Spleen (tissue), 11 donors: ENCODE data around the gene RPS27. TPM values are rescaled to one million over a fixed set of nuclear protein-coding genes. Genes with fewer than 3 reads are reported as not detected.

ENCODE experiments used
- DNase-seq: peaks from one replicate; pipeline ENCODE4 v3.0.0-alpha.2; 2020
- H3K27ac ChIP-seq, 8 donors: fragments of 200-600 bp; sonication (generic) in 7 of 8; 1 replicate in 4 of 8; 2 replicates in 4 of 8; pipeline versions ENCODE4 v1.5.0 to v1.8.0; 2016 to 2021; ENCODE audit warnings: inconsistent platforms in 4 of 8, mild to moderate bottlenecking in 4 of 8, moderate library complexity in 1 of 8
- H3K27me3 ChIP-seq, 7 donors: fragments of 200-600 bp; sonication (generic) in 6 of 7; replicated peaks in 1 of 7; 1 replicate in 4 of 7; 2 replicates in 3 of 7; pipeline versions ENCODE4 v1.5.0 to v1.8.0; 2016 to 2021; ENCODE audit warnings: inconsistent platforms in 3 of 7, mild to moderate bottlenecking in 1 of 7
- H3K36me3 ChIP-seq, 6 donors: fragments of 200-600 bp; sonication (generic) in 5 of 6; 1 replicate in 4 of 6; 2 replicates in 2 of 6; pipeline versions ENCODE4 v1.5.0 to v1.8.0; 2016 to 2021; ENCODE audit warnings: inconsistent platforms in 2 of 6
- H3K4me1 ChIP-seq, 6 donors: fragments of 200-600 bp; sonication (generic) in 5 of 6; 1 replicate in 3 of 6; 2 replicates in 3 of 6; pipeline versions ENCODE4 v1.5.0 to v1.8.0; 2016 to 2021; ENCODE audit warnings: inconsistent platforms in 3 of 6
- H3K4me3 ChIP-seq, 8 donors: fragments of 200-600 bp; sonication (generic) in 7 of 8; 1 replicate in 4 of 8; 2 replicates in 4 of 8; pipeline versions ENCODE4 v1.5.0 to v1.8.0; 2016 to 2021; ENCODE audit warnings: inconsistent platforms in 4 of 8, mild to moderate bottlenecking in 4 of 8, moderate library complexity in 2 of 8
- H3K9me3 ChIP-seq, 8 donors: fragments of 200-600 bp; sonication (generic) in 7 of 8; 1 replicate in 4 of 8; 2 replicates in 4 of 8; pipeline versions ENCODE4 v1.5.0 to v1.8.0; 2016 to 2021; ENCODE audit warnings: inconsistent platforms in 4 of 8
- CTCF ChIP-seq, 11 experiments: fragments of 200-600 bp in 7 of 11; fragments of 450-650 bp in 4 of 11; sonication (generic) in 4 of 11; IDR thresholded peaks in 8 of 11; conservative IDR thresholded peaks in 3 of 11; 1 replicate in 7 of 11; 2 replicates in 4 of 11; pipeline versions ENCODE4 v1.4.0 to v1.8.0; 2016 to 2021; ENCODE audit warnings: antibody characterized with exemption in 11 of 11, inconsistent platforms in 4 of 11, mild to moderate bottlenecking in 1 of 11
- POLR2A ChIP-seq, 3 donors: fragments of 450-650 bp; IDR thresholded peaks; one replicate each; pipeline ENCODE4 v1.5.1; 2017; ENCODE audit warnings: antibody characterized with exemption in 3 of 3, mild to moderate bottlenecking in 1 of 3
- POLR2AphosphoS5 ChIP-seq, 3 donors: sonication (generic); formaldehyde crosslinking; IDR thresholded peaks; one replicate each; pipeline ENCODE4 v1.5.1; 2017; ENCODE audit warnings: antibody characterized with exemption in 3 of 3
- WGBS, 5 donors: extraction: QIAGEN DNeasy Blood & Tissue Kit in 3 of 5; methylation state at CpG; one replicate each; pipeline versions ENCODE4 v1.1.5 to v1.1.7; 2013 to 2018; 5-methylcytosine and 5-hydroxymethylcytosine counted together
- intact Hi-C: fragments of 100-400 bp; cut with DNase I; formaldehyde crosslinking; loops from one replicate; pipeline ENCODE4 v1.15.0; 2023; ENCODE audit warnings: low total_unique reads
- polyA plus RNA-seq, 3 donors: library from polyadenylated mRNA; stranded (reverse); fragments of 200-250 nt; gene quantifications; one replicate each; pipeline ENCODE4 v1.2.1, GENCODE V29; 2013
- total RNA-seq, 7 donors: library from RNA; depleted of rRNA in 3 of 7; stranded (reverse); fragments of >200 nt in 3 of 7; fragmentation: NEBNext Ultra II Directional in 4 of 7; extraction: Animal tissue kit (Norgen Biotek cat#: 25700) in 4 of 7; gene quantifications; one replicate each; pipeline versions ENCODE4 v1.1.0 to v1.2.1, GENCODE V29; 2016 to 2021
- donor health status: healthy with polysubstance abuse.
- donor health status: DM: no; HTN: no; CAD: no; lungs with moderate emphysema.
- donor health status: DM: no; HTN: no; CAD: no.
- donor health status: Bipolar disorder and iron deficiency.
- donor health status: healthy.
- donor health status: DM: no; HTN: no; CAD: no.
- donor health status: DM: yes; HTN: yes; CAD: no.

The RPS27 gene
- total and polyA plus RNA-seq, 10 donors = 1,398 to 23,475 (median 2,447) TPM

GRCh38 chr1:153968000-153968363 is 22.6 kb upstream of the RPS27 start:
- H3K9me3 ChIP-seq = no peaks in the 10 kb centered on the region
- intact Hi-C loops = no loop called here
- TF ChIP-seq POLR2A (IDR thresholded peaks at IDR 0.05) (no peak), POLR2AphosphoS5 (IDR thresholded peaks at IDR 0.05) (no peak), CTCF (IDR thresholded peaks at IDR 0.05 in 8 of 11, conservative IDR thresholded peaks at IDR 0.05 in 3 of 11) (no peak)
- peak overlapping the region; percentile 62 to 83 (median 69) for H3K4me3 ChIP-seq
- peaks cover 31 to 73% (median 50%) of the 10 kb centered on the region in 6 donors for H3K4me1 ChIP-seq
- H3K27ac ChIP-seq = peak overlapping the region; percentile 95 to 98 (median 96)
- DNase-seq = peak; percentile 86
- peaks cover 0 to 9% (median 2%) of the 10 kb centered on the region in 6 donors for H3K36me3 ChIP-seq
- 0 to 4% (median 2%) methylated on average over 8 of the region's 8 CpGs for WGBS, 5 donors
- H3K27me3 ChIP-seq = no peaks in the 10 kb centered on the region

DNA sequence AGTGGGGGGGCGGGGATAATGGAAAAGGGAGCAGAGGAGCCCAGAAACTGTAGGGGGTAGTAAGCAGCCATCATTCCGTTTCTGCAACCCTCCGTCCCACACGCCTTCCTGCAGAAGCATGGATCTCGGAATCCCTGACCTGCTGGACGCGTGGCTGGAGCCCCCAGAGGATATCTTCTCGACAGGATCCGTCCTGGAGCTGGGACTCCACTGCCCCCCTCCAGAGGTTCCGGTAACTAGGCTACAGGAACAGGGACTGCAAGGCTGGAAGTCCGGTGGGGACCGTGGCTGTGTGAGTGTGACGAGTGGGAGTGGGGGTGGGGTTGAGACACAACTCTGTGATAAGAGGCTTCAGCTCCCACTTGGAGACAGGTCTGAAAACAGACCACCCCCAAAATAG is 22.2 kb upstream of the RPS27 start:
- H3K4me3 ChIP-seq = peak overlapping the region in 6 of 8 donors; percentile 62 to 83 (median 69)

GRCh38 chr1:153968972-153969371 is 21.6 kb upstream of the RPS27 start:
- H3K4me3 ChIP-seq = peak overlapping the region in 2 of 8 donors; percentile 65 to 83
- peak overlapping the region in 5 of 8 donors; percentile 9 to 98 (median 96) for H3K27ac ChIP-seq
- peaks cover 0 to 19% (median 12%) of the 10 kb centered on the region in 6 donors for H3K36me3 ChIP-seq
- peaks cover 31 to 71% (median 49%) of the 10 kb centered on the region in 6 donors for H3K4me1 ChIP-seq
- 61 to 90% (median 83%) methylated on average over 1 to 2 of the region's 2 CpGs for WGBS, 5 donors
- no peaks in the 10 kb centered on the region for H3K9me3 ChIP-seq
- peak; percentile 52 for DNase-seq
- intact Hi-C loops = no loop called here
- no peaks in the 10 kb centered on the region for H3K27me3 ChIP-seq
- TF ChIP-seq POLR2A (IDR thresholded peaks at IDR 0.05) (no peak), POLR2AphosphoS5 (IDR thresholded peaks at IDR 0.05) (no peak), CTCF (IDR thresholded peaks at IDR 0.05 in 8 of 11, conservative IDR thresholded peaks at IDR 0.05 in 3 of 11) (no peak)

More for the DNA sequence above, 22.2 kb upstream of the RPS27 start:
- peaks cover 0 to 13% (median 6%) of the 10 kb centered on the region in 6 donors for H3K36me3 ChIP-seq
- H3K27me3 ChIP-seq = no peaks in the 10 kb centered on the region
- TF ChIP-seq CTCF (IDR thresholded peaks at IDR 0.05 in 8 of 11, conservative IDR thresholded peaks at IDR 0.05 in 3 of 11) (no peak), POLR2A (IDR thresholded peaks at IDR 0.05) (no peak), POLR2AphosphoS5 (IDR thresholded peaks at IDR 0.05) (no peak)
- H3K27ac ChIP-seq = peak overlapping the region in 6 of 8 donors; percentile 9 to 98 (median 96)
- no peaks in the 10 kb centered on the region for H3K9me3 ChIP-seq
- peak; percentile 79 for DNase-seq
- peaks cover 31 to 71% (median 51%) of the 10 kb centered on the region in 6 donors for H3K4me1 ChIP-seq
- WGBS, 5 donors = 18 to 28% (median 19%) methylated on average over 13 of the region's 13 CpGs
- intact Hi-C loops = no loop called here

GRCh38 chr1:153970346-153970745 is 20.2 kb upstream of the RPS27 start:
- Histone ChIP-seq H3K4me1 (peaks cover 23 to 71% (median 40%) of the 10 kb centered on the region in 6 donors), H3K4me3 (no peak overlapping the region), H3K27ac (no peak overlapping the region), H3K9me3 (no peaks in the 10 kb centered on the region), H3K27me3 (no peaks in the 10 kb centered on the region), H3K36me3 (peaks cover 0 to 32% (median 25%) of the 10 kb centered on the region in 6 donors)
- WGBS, 5 donors = 58 to 87% (median 82%) methylated on average over 2 of the region's 2 CpGs
- TF ChIP-seq POLR2AphosphoS5 (IDR thresholded peaks at IDR 0.05) = no peak
- TF ChIP-seq POLR2A (IDR thresholded peaks at IDR 0.05) = no peak
- no peak for TF ChIP-seq CTCF (IDR thresholded peaks at IDR 0.05 in 8 of 11, conservative IDR thresholded peaks at IDR 0.05 in 3 of 11)
- DNase-seq = peak; percentile 54
- intact Hi-C loops = no loop called here
